GM06990 (cell line): ENCODE results near the gene TMEM253.

Experiments
- DNase-seq: peaks from one replicate; pipeline ENCODE4 v3.0.0-alpha.2; 2011; ENCODE audit not compliant: insufficient read length; ENCODE audit errors: extremely low read depth
- H3K27me3 ChIP-seq: replicated peaks from 2 replicates; pipeline ENCODE4 v1.6.0; 2011; ENCODE audit warnings: low read length; ENCODE audit not compliant: control insufficient read depth, insufficient read depth
- H3K36me3 ChIP-seq: 2 replicates; pipeline ENCODE4 v1.5.1; 2011; ENCODE audit warnings: low read length; ENCODE audit not compliant: control insufficient read depth, insufficient read depth
- H3K4me3 ChIP-seq: replicated peaks from 2 replicates; pipeline ENCODE4 v1.5.1; 2011; ENCODE audit warnings: low read depth, mild to moderate bottlenecking, control low read depth, low read length
- CTCF ChIP-seq: IDR thresholded peaks from 2 replicates; pipeline ENCODE4 v1.5.1; 2011; ENCODE audit warnings: low read length, control low read depth, mild to moderate bottlenecking, inconsistent platforms; ENCODE audit not compliant: insufficient read depth, poor library complexity, severe bottlenecking

The TMEM253 gene

GRCh38 chr14:21089877-21090193 lies 11.0 kb upstream of the TMEM253 start:
- Histone ChIP-seq H3K36me3 (no peaks in the 10 kb centered on the region), H3K27me3 (no peaks in the 10 kb centered on the region), H3K4me3 (no peak overlapping the region)
- DNase-seq = no peak
- no peak for TF ChIP-seq CTCF

GRCh38 chr14:21090194-21090939 lies 10.5 kb upstream of the TMEM253 start:
- no peaks in the 10 kb centered on the region for H3K27me3 ChIP-seq
- H3K36me3 ChIP-seq = no peaks in the 10 kb centered on the region
- H3K4me3 ChIP-seq = no peak overlapping the region
- no peak for DNase-seq
- peak; percentile 52 for TF ChIP-seq CTCF

GRCh38 chr14:21090940-21091663 lies 9.8 kb upstream of the TMEM253 start:
- no peak for TF ChIP-seq CTCF
- Histone ChIP-seq H3K4me3 (no peak overlapping the region), H3K36me3 (no peaks in the 10 kb centered on the region), H3K27me3 (no peaks in the 10 kb centered on the region)
- DNase-seq = no peak

GRCh38 chr14:21091821-21092272 lies 9.0 kb upstream of the TMEM253 start:
- Histone ChIP-seq H3K27me3 (no peaks in the 10 kb centered on the region), H3K36me3 (no peaks in the 10 kb centered on the region), H3K4me3 (no peak overlapping the region)
- no peak for TF ChIP-seq CTCF
- DNase-seq = no peak

GRCh38 chr14:21092273-21093011 lies 8.4 kb upstream of the TMEM253 start:
- H3K36me3 ChIP-seq = no peaks in the 10 kb centered on the region
- H3K27me3 ChIP-seq = no peaks in the 10 kb centered on the region
- peak; percentile 100 for TF ChIP-seq CTCF
- DNase-seq = peak; percentile 85
- H3K4me3 ChIP-seq = no peak overlapping the region
